Fibroblast of the aortic adventitia (primary cell): ENCODE measurements around the gene SNX21. TPM values are rescaled to one million over a fixed set of nuclear protein-coding genes. Genes with fewer than 3 reads are reported as not detected.
"Not testable (repeated sequence)": the region's sequence is repeated elsewhere in the genome, so short reads cannot be mapped to it uniquely, and the experiment has no call there.

ENCODE experiments used
- DNase-seq: peaks from one replicate; pipeline ENCODE4 v3.0.0-alpha.2; 2010; ENCODE audit warnings: low read depth
- H3K4me3 ChIP-seq: 2 replicates; pipeline ENCODE4 v1.5.1; 2011; ENCODE audit warnings: low read depth, mild to moderate bottlenecking, control low read depth, low read length, moderate library complexity
- total RNA-seq: library from RNA; depleted of rRNA; stranded (reverse); fragments of >200 nt; gene quantifications from 2 replicates; pipeline ENCODE4 v1.2.3, GENCODE V29; 2012; ENCODE audit warnings: low replicate concordance
- TF ChIP-seq, protein P1 (sequence below): IDR thresholded peaks from 2 replicates; pipeline ENCODE4 v1.5.1; 2011; ENCODE audit warnings: mild to moderate bottlenecking, low read length, control low read depth, inconsistent platforms; ENCODE audit not compliant: insufficient read depth

The SNX21 gene
- total RNA-seq, 1 donor = 90.7 TPM

DNA sequence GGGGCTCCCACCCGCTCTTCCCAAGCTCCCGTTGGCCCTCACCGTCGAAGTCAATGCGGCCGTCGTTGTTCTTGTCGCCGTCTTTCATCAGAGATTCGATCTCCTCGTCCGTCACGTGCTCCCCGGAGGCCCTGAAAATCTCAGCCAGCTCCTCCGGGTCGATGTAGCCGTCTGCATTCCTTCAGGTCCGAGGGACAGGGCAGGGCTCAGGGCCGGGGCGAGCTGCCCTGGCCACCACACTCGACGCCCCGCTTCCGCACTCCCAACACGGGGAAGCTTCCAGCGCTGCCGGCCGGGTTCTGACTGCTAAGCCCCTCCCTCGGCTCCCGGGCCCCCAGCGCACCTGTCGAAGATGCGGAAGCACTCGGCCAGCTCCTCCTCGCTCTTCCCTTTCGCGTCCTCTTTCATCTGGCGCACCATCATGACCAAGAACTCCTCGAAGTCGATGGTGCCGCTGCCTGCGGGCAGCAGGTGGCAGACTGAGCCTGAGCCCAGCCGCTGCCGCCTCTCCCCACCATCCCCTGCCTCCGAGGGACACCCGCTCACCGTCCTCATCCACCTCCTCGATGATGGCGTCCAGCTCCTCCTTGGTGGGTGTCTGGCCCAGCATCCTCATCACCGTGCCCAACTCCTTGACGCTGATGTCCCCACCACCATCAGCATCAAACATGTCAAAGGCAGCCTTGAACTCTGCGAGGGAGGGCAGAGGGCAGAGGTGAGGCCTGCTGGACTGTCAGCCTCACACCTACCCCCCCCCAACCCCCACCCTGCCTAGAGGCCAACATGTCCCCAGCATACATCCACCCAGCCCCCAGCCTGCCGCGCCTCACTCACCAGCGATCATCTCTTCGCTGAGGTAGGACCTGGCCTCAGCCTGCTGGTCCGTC is 9.4 kb upstream of the SNX21 start:
- H3K4me3 ChIP-seq = no peak overlapping the region
- peak; percentile 39 for DNase-seq
- TF ChIP-seq, protein P1, sequence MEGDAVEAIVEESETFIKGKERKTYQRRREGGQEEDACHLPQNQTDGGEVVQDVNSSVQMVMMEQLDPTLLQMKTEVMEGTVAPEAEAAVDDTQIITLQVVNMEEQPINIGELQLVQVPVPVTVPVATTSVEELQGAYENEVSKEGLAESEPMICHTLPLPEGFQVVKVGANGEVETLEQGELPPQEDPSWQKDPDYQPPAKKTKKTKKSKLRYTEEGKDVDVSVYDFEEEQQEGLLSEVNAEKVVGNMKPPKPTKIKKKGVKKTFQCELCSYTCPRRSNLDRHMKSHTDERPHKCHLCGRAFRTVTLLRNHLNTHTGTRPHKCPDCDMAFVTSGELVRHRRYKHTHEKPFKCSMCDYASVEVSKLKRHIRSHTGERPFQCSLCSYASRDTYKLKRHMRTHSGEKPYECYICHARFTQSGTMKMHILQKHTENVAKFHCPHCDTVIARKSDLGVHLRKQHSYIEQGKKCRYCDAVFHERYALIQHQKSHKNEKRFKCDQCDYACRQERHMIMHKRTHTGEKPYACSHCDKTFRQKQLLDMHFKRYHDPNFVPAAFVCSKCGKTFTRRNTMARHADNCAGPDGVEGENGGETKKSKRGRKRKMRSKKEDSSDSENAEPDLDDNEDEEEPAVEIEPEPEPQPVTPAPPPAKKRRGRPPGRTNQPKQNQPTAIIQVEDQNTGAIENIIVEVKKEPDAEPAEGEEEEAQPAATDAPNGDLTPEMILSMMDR = peak; percentile 59

DNA sequence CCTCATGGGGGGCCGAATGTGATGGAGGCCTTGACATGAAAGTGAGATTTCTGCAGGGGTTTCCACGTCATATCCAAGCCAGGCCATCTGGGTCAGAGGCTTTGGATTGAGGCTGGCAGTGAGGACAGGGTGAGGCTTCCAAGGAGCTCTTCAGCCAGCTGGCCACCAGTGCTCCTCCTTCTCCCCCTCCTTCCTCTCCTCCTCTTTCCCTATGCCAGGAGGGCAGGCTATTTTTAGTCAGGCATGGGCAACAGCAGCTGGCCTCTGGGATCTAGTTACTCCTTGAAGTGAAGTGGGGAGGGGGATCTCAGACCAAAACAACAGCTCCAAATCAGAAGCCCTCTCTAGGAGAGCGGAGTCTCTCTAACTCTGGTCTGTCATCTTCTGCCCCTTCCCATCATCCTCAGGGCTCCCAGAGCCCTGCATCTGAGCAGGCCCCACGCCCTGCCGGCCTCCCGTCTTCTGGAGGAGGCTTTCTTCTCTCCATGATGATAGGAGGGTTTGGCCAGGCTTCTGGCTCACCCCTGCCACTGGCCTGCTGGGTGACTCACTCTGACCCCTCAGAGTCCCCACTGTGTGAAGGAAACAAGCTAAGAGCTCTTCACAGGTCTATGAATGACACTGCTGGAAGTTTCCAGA is 7.1 kb upstream of the SNX21 start:
- no peak overlapping the region for H3K4me3 ChIP-seq
- TF ChIP-seq, protein P1 = no peak
- peak; percentile 37 for DNase-seq

DNA sequence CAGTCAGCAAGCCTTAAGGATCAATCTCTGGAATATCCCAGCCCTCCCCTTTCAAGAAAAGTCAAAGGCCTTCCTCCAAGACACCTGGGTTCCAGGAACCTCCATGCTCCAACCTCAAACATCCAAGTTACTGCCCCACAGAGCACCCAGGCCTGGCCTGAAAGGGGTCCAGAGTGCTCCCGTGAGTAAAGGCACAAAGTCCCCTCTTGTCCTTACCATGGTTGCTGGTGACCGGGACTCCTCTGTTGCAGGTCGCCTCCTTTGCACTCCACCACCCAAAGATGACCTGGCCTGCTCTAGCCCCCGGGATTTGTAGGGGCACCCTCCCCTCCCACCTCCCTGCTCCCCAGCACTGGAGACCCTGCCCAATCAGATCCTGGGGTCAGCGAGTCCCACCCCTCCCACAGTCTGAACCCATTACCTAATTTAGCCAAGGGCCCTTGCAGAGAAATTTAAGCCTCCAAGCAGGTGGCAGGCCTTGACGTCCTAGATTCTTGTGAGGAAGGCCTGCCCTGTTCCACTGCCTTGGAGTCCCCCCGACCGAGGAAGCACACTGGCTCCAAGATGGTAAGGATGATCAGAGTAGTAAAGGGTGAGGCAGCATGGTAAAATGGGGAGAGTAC is 6.5 kb upstream of the SNX21 start, which contains the start of gene TNNC2:
Gene TNNC2 (minus strand): TSS at position 283 of the 623 bp plus-strand sequence. CDS start 64 bp downstream, at position 219.
- no peak for DNase-seq
- TF ChIP-seq, protein P1 = no peak
- H3K4me3 ChIP-seq = no peak within 1 kb of the TSS

DNA sequence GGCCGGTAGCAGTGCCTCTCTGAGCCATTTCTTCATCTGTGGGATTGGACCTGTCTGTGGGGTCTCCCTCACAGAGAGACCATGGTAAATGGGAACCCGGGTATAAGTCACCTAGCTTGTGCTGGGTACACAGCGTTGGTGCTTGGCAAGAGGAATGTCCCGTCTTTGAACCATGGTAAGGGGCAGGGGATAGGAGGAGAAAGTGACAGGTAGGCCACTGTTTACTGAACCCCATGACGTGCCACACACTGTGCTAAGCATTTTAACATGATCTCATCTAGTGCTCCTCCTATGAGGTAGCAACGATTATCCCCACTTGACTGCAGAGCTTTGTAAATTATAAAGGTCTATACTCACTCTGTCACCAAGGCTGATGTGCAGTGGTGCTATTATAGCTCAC is 5.9 kb upstream of the SNX21 start:
- DNase-seq = no peak
- TF ChIP-seq, protein P1 = no peak
- no peak overlapping the region for H3K4me3 ChIP-seq

DNA sequence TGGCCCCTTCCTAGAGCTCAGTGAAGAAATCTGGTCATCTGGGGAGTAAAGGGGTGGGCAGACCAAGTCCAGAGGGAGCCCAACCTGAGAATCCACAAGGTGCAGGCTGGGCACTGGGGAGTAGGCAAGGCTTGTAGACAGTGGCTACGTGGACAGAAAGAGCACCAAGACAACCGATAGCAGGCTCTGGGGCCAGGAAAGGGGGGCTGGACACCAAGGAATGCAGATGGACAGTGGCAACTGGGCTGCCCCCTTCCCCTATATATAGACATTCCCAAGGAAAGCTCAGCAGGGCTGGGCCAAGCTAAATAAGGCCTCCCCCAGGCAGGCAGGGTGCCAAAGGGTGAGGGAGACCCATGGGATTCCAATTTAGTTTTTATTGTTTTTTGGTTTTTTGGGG is 5.0 kb upstream of the SNX21 start:
- TF ChIP-seq, protein P1 = no peak
- no peak overlapping the region for H3K4me3 ChIP-seq
- DNase-seq = peak; percentile 29

DNA sequence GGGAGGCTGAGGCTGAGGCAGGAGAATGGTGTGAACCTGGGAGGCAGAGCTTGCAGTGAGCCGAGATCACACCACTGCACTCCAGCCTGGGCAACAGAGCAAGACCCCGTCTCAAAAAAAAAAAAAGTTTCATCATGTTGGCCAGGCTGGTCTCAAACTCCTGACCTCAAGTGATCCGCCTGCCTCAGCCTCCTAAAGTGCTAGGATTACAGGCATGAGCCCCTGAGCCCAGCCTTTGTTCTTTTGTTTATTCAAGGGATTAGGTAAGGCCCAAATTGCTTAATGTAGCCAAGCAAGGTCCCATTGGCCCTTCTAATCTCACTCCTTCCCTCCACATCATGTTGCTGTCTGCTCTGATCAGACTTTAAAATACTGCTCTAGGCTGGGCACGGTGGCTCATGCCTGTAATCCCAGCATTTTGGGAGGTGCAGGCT is 3.9 kb upstream of the SNX21 start:
- not testable (repeated sequence) for DNase-seq, H3K4me3 ChIP-seq

DNA sequence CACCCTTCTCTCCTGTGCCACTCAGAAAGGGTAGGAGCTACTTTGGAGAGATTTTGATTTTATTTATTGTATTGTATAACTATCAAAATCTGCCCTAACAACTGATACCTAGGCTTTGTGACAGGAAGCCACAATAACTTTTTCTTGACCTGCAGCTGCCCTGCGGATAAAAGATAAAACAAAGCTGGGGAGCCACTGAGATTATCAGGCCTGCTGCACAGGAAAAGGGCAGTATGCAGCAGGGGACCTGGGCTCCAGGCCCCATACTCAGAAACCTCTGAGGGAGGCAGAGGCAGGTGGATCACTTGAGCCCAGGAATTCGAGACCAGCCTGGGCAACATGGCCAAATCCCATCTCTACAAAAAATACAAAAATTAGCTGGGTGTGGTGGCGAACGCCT is 980 bp upstream of the SNX21 start:
- DNase-seq = no peak
- TF ChIP-seq, protein P1 = no peak
- H3K4me3 ChIP-seq = peak overlapping the region; percentile 90
